Fibroblast of lung (primary cell): ENCODE results near the gene ZFAND2B. TPM values are rescaled to one million over a fixed set of nuclear protein-coding genes. Genes with fewer than 3 reads are reported as not detected.
"Not testable (repeated sequence)": the region's sequence is repeated elsewhere in the genome, so short reads cannot be mapped to it uniquely, and the experiment has no call there.

ENCODE experiments used
- DNase-seq, 2 donors: peaks; one replicate each; pipeline versions ENCODE4 v3.0.0 to v3.0.0-alpha.2; 2010; ENCODE audit warnings: low read depth in 2 of 2
- H2AFZ ChIP-seq: 2 replicates; pipeline ENCODE4 v1.5.1; 2012; ENCODE audit warnings: low read length, control low read depth, inconsistent platforms
- H3K27ac ChIP-seq: 2 replicates; pipeline ENCODE4 v1.5.1; 2011; ENCODE audit warnings: low read length, control low read depth; ENCODE audit not compliant: insufficient read depth
- H3K27me3 ChIP-seq: 2 replicates; pipeline ENCODE4 v1.5.1; 2011; ENCODE audit warnings: mild to moderate bottlenecking, low read length; ENCODE audit not compliant: control insufficient read depth, insufficient read depth
- H3K36me3 ChIP-seq: 2 replicates; pipeline ENCODE4 v1.5.1; 2011; ENCODE audit warnings: low read length; ENCODE audit not compliant: control insufficient read depth, insufficient read depth
- H3K4me1 ChIP-seq: 2 replicates; pipeline ENCODE4 v1.5.1; 2011; ENCODE audit warnings: low read length; ENCODE audit not compliant: control insufficient read depth, insufficient read depth; ENCODE audit errors: extremely low read depth
- H3K4me2 ChIP-seq: 2 replicates; pipeline ENCODE4 v1.5.1; 2011; ENCODE audit warnings: low read length, control low read depth; ENCODE audit not compliant: insufficient read depth; ENCODE audit errors: extremely low read depth
- H3K4me3 ChIP-seq, 4 experiments: fragments of 200-600 bp in 1 of 4; sonication (generic) in 1 of 4; replicated peaks in 1 of 4; 2 replicates each; pipeline ENCODE4 v1.5.1; 2011 to 2016; ENCODE audit warnings: low read length in 4 of 4, low read depth in 3 of 4, mild to moderate bottlenecking in 3 of 4, control low read depth in 2 of 4, inconsistent platforms in 1 of 4, mixed read lengths in 1 of 4; ENCODE audit not compliant: insufficient read depth in 1 of 4; ENCODE audit errors: control extremely low read depth in 1 of 4
- H3K79me2 ChIP-seq: 2 replicates; pipeline ENCODE4 v1.5.1; 2012; ENCODE audit warnings: mild to moderate bottlenecking, low read length, inconsistent platforms; ENCODE audit not compliant: control insufficient read depth, insufficient read depth
- H3K9ac ChIP-seq: 2 replicates; pipeline ENCODE4 v1.5.1; 2011; ENCODE audit warnings: mild to moderate bottlenecking, low read length, control low read depth; ENCODE audit not compliant: insufficient read depth
- H3K9me3 ChIP-seq: 2 replicates; pipeline ENCODE4 v1.5.1; 2012; ENCODE audit warnings: low read depth, low read length; ENCODE audit not compliant: control insufficient read depth, insufficient read depth
- H4K20me1 ChIP-seq: 2 replicates; pipeline ENCODE4 v1.5.1; 2011; ENCODE audit warnings: low read length; ENCODE audit not compliant: control insufficient read depth, insufficient read depth; ENCODE audit errors: extremely low read depth
- CTCF ChIP-seq, 2 donors: IDR thresholded peaks in 1 of 2; conservative IDR thresholded peaks in 1 of 2; 1 replicate in 1 of 2; 2 replicates in 1 of 2; pipeline ENCODE4 v1.5.1; 2011 to 2012; ENCODE audit warnings: low read length in 2 of 2, control low read depth in 1 of 2, inconsistent platforms in 1 of 2, low read depth in 1 of 2, mild to moderate bottlenecking in 1 of 2
- EZH2 ChIP-seq: IDR thresholded peaks from 2 replicates; pipeline ENCODE4 v1.5.1; 2012; ENCODE audit warnings: low read length, control low read depth, mild to moderate bottlenecking; ENCODE audit errors: missing control alignments
- polyA plus RNA-seq, 2 donors: library from polyadenylated mRNA; depleted of rRNA in 1 of 2; stranded (reverse) in 1 of 2; unstranded in 1 of 2; fragments of >200 nt; gene quantifications; 2 replicates each; pipeline ENCODE4 v1.2.1, GENCODE V29; 2011 to 2012; ENCODE audit warnings: missing spikeins in 1 of 2
- total RNA-seq: library from RNA; depleted of rRNA; stranded (reverse); fragments of >200 nt; gene quantifications from 2 replicates; pipeline ENCODE4 v1.2.1, GENCODE V29; 2014

Gene ZFAND2B
- total and polyA plus RNA-seq, 2 donors (not counting 1 experiment from before 2014, with no cell fraction given), result 26.8 to 40.0 TPM

- H3K4me2 ChIP-seq, result peak overlapping the region; percentile 98
- peaks cover 15% of the 10 kb centered on the region for H3K4me1 ChIP-seq
- H3K9me3 ChIP-seq, result no peaks in the 10 kb centered on the region
- H4K20me1 ChIP-seq, result no peaks in the 10 kb centered on the region
- peaks cover 5% of the 10 kb centered on the region for H3K36me3 ChIP-seq
- no peak overlapping the region for H3K27ac ChIP-seq
- TF ChIP-seq CTCF (conservative IDR thresholded peaks at IDR 0.05 in 1 of 2, IDR thresholded peaks at IDR 0.05 in 1 of 2; ENCODE audit: low read depth in 1 of 2, low read length in 2 of 2), result no peak
- no peak for TF ChIP-seq EZH2
- peaks cover 12% of the 10 kb centered on the region for H3K27me3 ChIP-seq
- H3K4me3 ChIP-seq, result peak overlapping the region; percentile 39 to 66 (median 52)
- H2AFZ ChIP-seq, result peak overlapping the region; percentile 9
- no peaks in the 10 kb centered on the region for H3K79me2 ChIP-seq
- no peak for DNase-seq
- H3K9ac ChIP-seq, result no peak overlapping the region
These were observed 48.1 kb downstream of the ZFAND2B start for GRCh38 chr2:219254590-219255201.

- H3K27me3 ChIP-seq, result peaks cover 17% of the 10 kb centered on the region
- not testable (repeated sequence) for H3K9ac ChIP-seq, H3K4me1 ChIP-seq, H3K79me2 ChIP-seq, H3K4me3 ChIP-seq, H3K36me3 ChIP-seq, H2AFZ ChIP-seq, DNase-seq, H4K20me1 ChIP-seq, H3K9me3 ChIP-seq, H3K4me2 ChIP-seq, H3K27ac ChIP-seq
These were observed 52.4 kb downstream of the ZFAND2B start for GRCh38 chr2:219258942-219259341.

Other genes with a start within 250 kb of the ZFAND2B start
- gene CDK5R2, start 247.1 kb upstream of the ZFAND2B start, total RNA-seq, result under 0.01 and 0.17 TPM in 2 replicates
- gene CDK5R2, start 247.1 kb upstream of the ZFAND2B start, polyA plus RNA-seq, result 0.02 and 0.05 TPM in 2 replicates
- not detected in 2 replicates for gene FEV, start 221.6 kb upstream of the ZFAND2B start, total RNA-seq
- gene FEV, start 221.6 kb upstream of the ZFAND2B start, polyA plus RNA-seq, result not detected in 2 replicates
- not detected in 2 replicates for gene CRYBA2, start 213.4 kb upstream of the ZFAND2B start, total RNA-seq
- gene CRYBA2, start 213.4 kb upstream of the ZFAND2B start, polyA plus RNA-seq, result not detected in 2 replicates
- gene CFAP65, start 165.3 kb upstream of the ZFAND2B start, total RNA-seq, result not detected in 2 replicates
- gene CFAP65, start 165.3 kb upstream of the ZFAND2B start, polyA plus RNA-seq, result not detected in 2 replicates
- not detected in 2 replicates for gene IHH, start 145.9 kb upstream of the ZFAND2B start, total RNA-seq
- gene IHH, start 145.9 kb upstream of the ZFAND2B start, polyA plus RNA-seq, result not detected in 2 replicates
- gene NHEJ1, start 46.0 kb upstream of the ZFAND2B start, total RNA-seq, result 20.3 and 22.1 TPM in 2 replicates
- 22.3 and 24.8 TPM in 2 replicates for gene NHEJ1, start 46.0 kb upstream of the ZFAND2B start, polyA plus RNA-seq
- 1.8 and 2.5 TPM in 2 replicates for gene SLC23A3, start 36.8 kb upstream of the ZFAND2B start, total RNA-seq
- gene SLC23A3, start 36.8 kb upstream of the ZFAND2B start, polyA plus RNA-seq, result 0.29 and 0.52 TPM in 2 replicates
- gene CNPPD1, start 29.9 kb upstream of the ZFAND2B start, total RNA-seq, result 22.6 and 33.5 TPM in 2 replicates
- 42.2 and 49.4 TPM in 2 replicates for gene CNPPD1, start 29.9 kb upstream of the ZFAND2B start, polyA plus RNA-seq
- 88.7 and 95.3 TPM in 2 replicates for gene RETREG2, start 28.5 kb upstream of the ZFAND2B start, total RNA-seq
- 64.6 and 89.5 TPM in 2 replicates for gene RETREG2, start 28.5 kb upstream of the ZFAND2B start, polyA plus RNA-seq
- 47.0 and 49.5 TPM in 2 replicates for gene ABCB6, start 12.2 kb downstream of the ZFAND2B start, total RNA-seq
- gene ABCB6, start 12.2 kb downstream of the ZFAND2B start, polyA plus RNA-seq, result 12.5 and 14.7 TPM in 2 replicates
- 27.2 and 47.2 TPM in 2 replicates for gene ATG9A, start 22.9 kb downstream of the ZFAND2B start, total RNA-seq
- 64.5 and 68.2 TPM in 2 replicates for gene ATG9A, start 22.9 kb downstream of the ZFAND2B start, polyA plus RNA-seq
- gene ANKZF1, start 23.0 kb downstream of the ZFAND2B start, total RNA-seq, result 28.8 and 32.7 TPM in 2 replicates
- gene ANKZF1, start 23.0 kb downstream of the ZFAND2B start, polyA plus RNA-seq, result 9.9 and 13.2 TPM in 2 replicates
- 28.2 and 47.0 TPM in 2 replicates for gene GLB1L, start 38.7 kb downstream of the ZFAND2B start, total RNA-seq
- 12.8 and 16.9 TPM in 2 replicates for gene GLB1L, start 38.7 kb downstream of the ZFAND2B start, polyA plus RNA-seq
- 26.7 and 30.7 TPM in 2 replicates for gene STK16, start 38.7 kb downstream of the ZFAND2B start, total RNA-seq
- gene STK16, start 38.7 kb downstream of the ZFAND2B start, polyA plus RNA-seq, result 35.7 and 42.8 TPM in 2 replicates
- gene TUBA4B, start 46.5 kb downstream of the ZFAND2B start, total RNA-seq, result not detected in 2 replicates
- not detected in 2 replicates for gene TUBA4B, start 46.5 kb downstream of the ZFAND2B start, polyA plus RNA-seq
- 5.6 and 7.7 TPM in 2 replicates for gene TUBA4A, start 47.1 kb downstream of the ZFAND2B start, total RNA-seq
- gene TUBA4A, start 47.1 kb downstream of the ZFAND2B start, polyA plus RNA-seq, result 14.7 and 34.2 TPM in 2 replicates
- 55.2 and 81.3 TPM in 2 replicates for gene DNAJB2, start 72.6 kb downstream of the ZFAND2B start, total RNA-seq
- gene DNAJB2, start 72.6 kb downstream of the ZFAND2B start, polyA plus RNA-seq, result 24.9 and 29.8 TPM in 2 replicates
- 3.5 and 10.8 TPM in 2 replicates for gene PTPRN, start 102.6 kb downstream of the ZFAND2B start, total RNA-seq
- gene PTPRN, start 102.6 kb downstream of the ZFAND2B start, polyA plus RNA-seq, result 0.28 and 0.55 TPM in 2 replicates
- not detected in 2 replicates for gene RESP18, start 126.0 kb downstream of the ZFAND2B start, total RNA-seq
- not detected in 2 replicates for gene RESP18, start 126.0 kb downstream of the ZFAND2B start, polyA plus RNA-seq
- 69.9 and 72.5 TPM in 2 replicates for gene DNPEP, start 181.1 kb downstream of the ZFAND2B start, total RNA-seq
- 38.2 and 44.0 TPM in 2 replicates for gene DNPEP, start 181.1 kb downstream of the ZFAND2B start, polyA plus RNA-seq
- 34.7 and 69.3 TPM in 2 replicates for gene DES, start 211.6 kb downstream of the ZFAND2B start, total RNA-seq
- gene DES, start 211.6 kb downstream of the ZFAND2B start, polyA plus RNA-seq, result 3.8 and 11.0 TPM in 2 replicates
- 13.1 and 20.1 TPM in 2 replicates for gene SPEG, start 228.1 kb downstream of the ZFAND2B start, total RNA-seq
- gene SPEG, start 228.1 kb downstream of the ZFAND2B start, polyA plus RNA-seq, result 5.6 and 9.5 TPM in 2 replicates